Omental fat pad (tissue), 4 donors: ENCODE measurements around the gene IFITM5. TPM values are rescaled to one million over a fixed set of nuclear protein-coding genes. Genes with fewer than 3 reads are reported as not detected.
A peak's percentile ranks its signal among the peaks of the same experiment; 100 is the strongest.
"Not testable (repeated sequence)": the region's sequence is repeated elsewhere in the genome, so short reads cannot be mapped to it uniquely, and the experiment has no call there.

Source experiments
- ATAC-seq: fragments of 150-250 bp; one replicate; pipeline ENCODE4 v1.9.1; 2016; ENCODE audit warnings: mild to moderate bottlenecking, moderate library complexity; ENCODE audit not compliant: low FRiP score
- DNase-seq: peaks from one replicate; pipeline ENCODE4 v3.0.0-alpha.2; 2019; ENCODE audit warnings: low spot score
- CTCF ChIP-seq, 3 donors: fragments of 450-650 bp; IDR thresholded peaks; one replicate each; pipeline ENCODE4 v1.5.1; 2016 to 2017; ENCODE audit warnings: antibody characterized with exemption in 3 of 3, mild to moderate bottlenecking in 3 of 3, moderate library complexity in 2 of 3
- total RNA-seq, 4 donors: library from RNA; depleted of rRNA; stranded (reverse); fragments of >200 nt; gene quantifications; one replicate each; pipeline ENCODE4 v1.1.0, GENCODE V29; 2016

The IFITM5 gene
- total RNA-seq, 4 donors from 2014 or later: not detected

- no peak for DNase-seq
- TF ChIP-seq CTCF (IDR thresholded peaks at IDR 0.05): no peak
- ATAC-seq: no peak
These were observed 12.9 kb upstream of the IFITM5 start for GRCh38 chr11:312092-312816.

GRCh38 chr11:311013-311748, 11.9 kb upstream of the IFITM5 start:
- ATAC-seq: peak; percentile 50
- not testable (repeated sequence) for DNase-seq

- ATAC-seq, DNase-seq: not testable (repeated sequence)
These were observed 10.8 kb upstream of the IFITM5 start for GRCh38 chr11:309979-310572.

GRCh38 chr11:308740-309665, 9.7 kb upstream of the IFITM5 start:
- not testable (repeated sequence) for DNase-seq, ATAC-seq

GRCh38 chr11:307766-308708, 8.7 kb upstream of the IFITM5 start, which contains the start of gene IFITM2:
Gene IFITM2, plus strand, starts transcription at chr11:307816. Its CDS starts 377 bp downstream, at chr11:308193.
- not testable (repeated sequence) for DNase-seq
- ATAC-seq: peak; percentile 59

- ATAC-seq (no peak), DNase-seq (no peak)
- no peak for TF ChIP-seq CTCF (IDR thresholded peaks at IDR 0.05)
These were observed 7.5 kb upstream of the IFITM5 start for GRCh38 chr11:306645-307371.

GRCh38 chr11:305844-306211, 6.5 kb upstream of the IFITM5 start:
- ATAC-seq: no peak
- no peak for TF ChIP-seq CTCF (IDR thresholded peaks at IDR 0.05)
- DNase-seq: no peak
